Left hindlimb (tissue), 1 donor: ENCODE results near the gene THOC2.
"Not testable (repeated sequence)": the region's sequence is repeated elsewhere in the genome, so short reads cannot be mapped to it uniquely, and the experiment has no call there.

Experiments used
- DNase-seq: peaks from one replicate; pipeline ENCODE4 v3.0.0-alpha.2; 2018

THOC2 gene

GRCh38 chrX:123732670-123733363 lies at the start of gene THOC2:
TSS of gene THOC2 (minus strand) at chrX:123733052. CDS start at chrX:123733022, 30 bp downstream.
- DNase-seq = peak; percentile 89

- DNase-seq = not testable (repeated sequence)
Measured at GRCh38 chrX:123781786-123782185, 48.9 kb upstream of the THOC2 start.

- DNase-seq = no peak
Measured at GRCh38 chrX:123779908-123780396, 47.1 kb upstream of the THOC2 start.

GRCh38 chrX:123773258-123773988 lies 40.6 kb upstream of the THOC2 start:
- DNase-seq = no peak

- DNase-seq = no peak
Measured at GRCh38 chrX:123771449-123772064, 38.7 kb upstream of the THOC2 start.

- DNase-seq = peak; percentile 88
Measured at GRCh38 chrX:123764967-123765871, 32.4 kb upstream of the THOC2 start.

- not testable (repeated sequence) for DNase-seq
Measured at GRCh38 chrX:123759849-123760248, 27.0 kb upstream of the THOC2 start.

GRCh38 chrX:123757794-123758193 lies 24.9 kb upstream of the THOC2 start:
- not testable (repeated sequence) for DNase-seq

GRCh38 chrX:123756320-123756719 lies 23.5 kb upstream of the THOC2 start:
- DNase-seq = no peak

GRCh38 chrX:123755107-123755506 lies 22.3 kb upstream of the THOC2 start:
- no peak for DNase-seq

GRCh38 chrX:123753656-123754350 lies 21.0 kb upstream of the THOC2 start:
- DNase-seq = no peak

- DNase-seq = no peak
Measured at GRCh38 chrX:123749643-123750042, 16.8 kb upstream of the THOC2 start.

- DNase-seq = no peak
Measured at GRCh38 chrX:123745511-123745910, 12.7 kb upstream of the THOC2 start.

GRCh38 chrX:123743312-123743711 lies 10.5 kb upstream of the THOC2 start:
- no peak for DNase-seq

- DNase-seq = no peak
Measured at GRCh38 chrX:123742440-123742839, 9.6 kb upstream of the THOC2 start.

- no peak for DNase-seq
Measured at GRCh38 chrX:123740536-123740935, 7.7 kb upstream of the THOC2 start.

- no peak for DNase-seq
Measured at GRCh38 chrX:123740006-123740405, 7.2 kb upstream of the THOC2 start.

GRCh38 chrX:123739474-123739873 lies 6.6 kb upstream of the THOC2 start:
- DNase-seq = no peak

- no peak for DNase-seq
Measured at GRCh38 chrX:123738378-123738940, 5.6 kb upstream of the THOC2 start.

- DNase-seq = no peak
Measured at GRCh38 chrX:123736333-123736921, 3.6 kb upstream of the THOC2 start.

GRCh38 chrX:123735137-123735536 lies 2.3 kb upstream of the THOC2 start:
- not testable (repeated sequence) for DNase-seq
